ENCODE data around the gene SGSM2.

Gene SGSM2

DNA sequence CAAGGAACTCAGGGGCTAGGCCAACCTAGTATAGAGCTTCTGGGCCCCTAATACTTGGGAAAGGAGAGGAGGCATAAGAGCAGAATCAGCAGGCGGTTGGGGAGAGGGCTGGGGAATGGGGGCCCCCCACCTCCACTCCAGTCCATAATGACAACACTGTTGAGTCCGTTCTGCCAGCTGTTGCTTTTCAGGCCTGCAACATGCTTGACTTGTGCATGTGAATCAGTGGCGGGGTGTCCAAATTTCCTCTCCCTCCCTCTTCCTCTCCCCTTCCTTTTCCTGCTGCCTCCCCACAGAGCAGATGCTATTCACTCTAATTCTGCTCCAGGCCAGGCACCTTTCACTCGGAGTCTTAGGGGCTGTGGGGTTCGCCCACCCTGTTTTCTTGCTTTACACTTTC lies 31.7 kb downstream of the SGSM2 start:
- no peak for DNase-seq

DNA sequence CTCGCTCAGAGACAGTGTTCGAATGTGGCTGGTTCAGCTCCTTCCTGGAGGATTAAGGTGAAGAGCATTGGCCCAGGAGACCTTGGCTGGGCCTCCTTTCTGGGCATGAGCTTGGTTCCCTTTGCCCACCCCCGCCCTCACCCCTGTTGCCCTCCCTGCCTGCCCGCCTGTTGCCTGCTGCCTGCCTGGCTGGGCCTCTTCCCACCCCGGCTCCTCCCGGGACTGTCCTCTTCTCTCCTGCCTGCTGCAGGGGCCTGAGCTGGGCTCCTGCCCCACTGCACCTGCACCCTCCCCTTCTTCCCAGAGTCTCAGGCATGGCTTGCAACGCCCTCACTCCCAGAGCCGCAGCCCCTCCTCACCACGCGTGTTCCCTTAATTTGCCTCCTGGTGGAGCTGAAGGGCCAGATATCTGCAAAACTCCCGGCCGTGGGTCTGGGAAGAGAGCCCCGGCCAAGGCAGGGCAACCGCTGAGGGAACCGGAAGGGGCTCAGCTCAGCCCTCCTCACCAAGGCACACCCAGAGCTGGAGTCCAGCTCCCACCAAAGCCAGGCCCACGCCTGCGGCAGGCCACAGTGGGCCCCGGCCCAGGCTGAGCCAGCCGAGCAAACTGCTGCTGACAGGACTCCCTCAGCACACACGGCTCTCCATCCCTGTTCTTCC lies 32.4 kb downstream of the SGSM2 start:
- DNase-seq, result no peak

DNA sequence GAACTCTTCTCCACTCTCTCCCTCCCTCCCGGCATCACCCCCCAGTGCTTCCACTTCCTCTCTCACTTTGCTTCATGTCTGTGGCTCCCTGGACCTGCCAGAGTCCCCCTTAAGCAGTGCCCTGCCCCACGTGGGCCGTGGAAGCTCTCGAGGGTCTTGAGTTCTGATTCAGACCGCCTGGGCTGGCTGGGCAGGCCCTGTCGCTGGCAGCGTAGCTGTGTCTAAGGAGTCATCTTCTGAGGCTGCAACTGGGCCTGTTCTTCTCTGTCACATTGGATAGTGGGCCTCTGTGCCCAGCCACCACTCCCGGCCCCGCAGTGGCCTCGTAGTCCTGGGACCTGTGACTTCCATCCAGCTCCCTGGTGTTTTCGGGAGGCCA lies 32.9 kb downstream of the SGSM2 start:
- DNase-seq, result no peak

DNA sequence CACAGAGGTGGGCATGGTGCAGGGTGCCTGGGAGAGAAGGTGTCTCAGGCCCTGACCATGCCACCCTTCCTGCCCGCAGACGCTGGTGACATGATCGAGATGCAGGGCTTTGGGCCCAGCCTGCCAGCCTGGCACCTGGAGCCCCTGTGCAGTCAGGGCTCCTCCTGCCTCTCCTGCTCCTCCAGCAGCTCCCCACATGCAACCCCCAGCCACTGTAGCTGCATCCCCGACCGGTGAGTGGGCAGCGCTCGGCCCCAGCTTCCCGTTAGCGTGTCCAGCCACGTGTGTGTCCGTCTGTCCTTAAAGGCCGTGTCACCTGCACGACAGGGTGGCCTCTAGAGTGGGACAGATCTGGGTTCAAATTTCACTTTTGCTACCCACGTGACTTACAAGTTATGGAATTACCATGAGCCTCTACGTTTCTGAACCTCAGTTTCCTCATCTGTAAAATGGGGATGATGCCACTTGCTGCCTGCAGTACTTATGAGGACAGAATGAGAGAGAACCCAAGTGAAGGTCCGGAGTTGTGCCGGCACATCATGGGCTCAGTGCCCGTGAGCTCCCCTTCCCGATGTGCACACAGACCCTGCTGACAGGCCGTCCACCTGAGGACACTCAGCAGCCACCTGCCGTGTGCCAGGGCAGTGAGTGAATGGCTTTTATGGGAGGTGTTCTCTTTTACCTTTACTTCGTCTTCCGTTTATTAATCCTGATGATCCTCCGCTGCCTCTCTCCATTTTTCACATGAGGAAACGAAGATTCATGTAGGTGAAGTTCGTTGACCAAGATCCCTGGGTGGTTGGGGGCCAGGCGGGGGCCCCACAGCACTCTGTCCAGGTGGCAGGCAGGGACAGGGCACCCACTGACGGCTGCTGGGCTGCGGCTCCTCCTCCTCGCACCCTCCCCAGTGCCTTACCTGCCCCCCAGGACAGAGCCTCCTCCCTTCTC lies 34.2 kb downstream of the SGSM2 start:
- DNase-seq, result no peak

DNA sequence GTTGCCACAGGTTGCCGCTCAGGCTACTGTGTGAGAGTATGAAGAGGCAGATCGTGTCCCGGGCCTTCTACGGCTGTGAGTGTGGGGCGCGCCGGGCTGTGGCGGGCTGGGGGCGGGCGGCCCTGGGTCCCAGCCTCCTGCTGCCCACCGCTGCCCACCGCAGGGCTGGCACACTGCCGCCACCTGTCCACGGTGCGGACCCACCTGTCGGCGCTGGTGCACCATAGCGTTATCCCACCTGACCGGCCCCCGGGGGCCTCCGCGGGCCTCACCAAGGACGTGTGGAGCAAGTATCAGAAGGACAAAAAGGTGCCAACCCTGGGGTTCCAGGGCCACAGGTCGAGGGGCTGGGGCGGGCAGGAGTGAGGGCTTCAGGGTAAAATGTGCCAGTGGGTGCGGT lies 34.9 kb downstream of the SGSM2 start:
- DNase-seq, result no peak

DNA sequence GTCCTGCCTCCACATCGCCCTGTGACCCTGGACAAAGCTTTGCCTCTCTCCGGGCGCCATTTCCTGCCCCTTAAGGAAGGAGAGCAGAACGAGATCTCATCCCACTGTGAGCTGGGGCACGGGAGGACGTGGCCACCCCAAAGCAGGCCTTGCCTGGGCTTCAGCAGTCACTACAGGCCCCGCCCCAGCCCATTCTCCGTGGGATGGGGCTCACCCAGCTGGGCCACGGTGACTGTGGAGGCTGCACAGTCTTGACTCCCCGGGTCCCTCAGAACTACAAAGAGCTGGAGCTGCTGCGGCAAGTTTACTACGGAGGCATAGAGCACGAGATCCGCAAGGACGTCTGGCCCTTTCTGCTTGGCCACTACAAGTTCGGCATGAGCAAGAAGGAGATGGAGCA lies 35.4 kb downstream of the SGSM2 start:
- DNase-seq, result no peak

DNA sequence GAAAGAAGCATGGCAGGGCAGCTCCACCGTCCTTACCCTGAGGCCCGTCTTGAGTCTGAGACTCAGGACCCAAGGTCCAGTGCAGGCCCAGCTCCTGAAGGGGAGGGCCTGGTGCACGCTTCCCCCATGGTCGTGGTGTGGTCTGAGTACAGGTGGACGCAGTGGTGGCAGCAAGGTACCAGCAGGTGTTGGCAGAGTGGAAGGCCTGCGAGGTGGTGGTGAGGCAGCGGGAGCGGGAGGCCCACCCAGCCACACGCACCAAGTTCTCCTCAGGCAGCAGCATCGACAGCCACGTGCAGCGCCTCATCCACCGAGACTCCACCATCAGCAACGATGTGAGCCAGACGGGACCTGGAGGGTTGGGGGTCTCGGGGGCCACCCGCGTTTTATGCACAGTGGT lies 35.9 kb downstream of the SGSM2 start:
- DNase-seq, result no peak

DNA sequence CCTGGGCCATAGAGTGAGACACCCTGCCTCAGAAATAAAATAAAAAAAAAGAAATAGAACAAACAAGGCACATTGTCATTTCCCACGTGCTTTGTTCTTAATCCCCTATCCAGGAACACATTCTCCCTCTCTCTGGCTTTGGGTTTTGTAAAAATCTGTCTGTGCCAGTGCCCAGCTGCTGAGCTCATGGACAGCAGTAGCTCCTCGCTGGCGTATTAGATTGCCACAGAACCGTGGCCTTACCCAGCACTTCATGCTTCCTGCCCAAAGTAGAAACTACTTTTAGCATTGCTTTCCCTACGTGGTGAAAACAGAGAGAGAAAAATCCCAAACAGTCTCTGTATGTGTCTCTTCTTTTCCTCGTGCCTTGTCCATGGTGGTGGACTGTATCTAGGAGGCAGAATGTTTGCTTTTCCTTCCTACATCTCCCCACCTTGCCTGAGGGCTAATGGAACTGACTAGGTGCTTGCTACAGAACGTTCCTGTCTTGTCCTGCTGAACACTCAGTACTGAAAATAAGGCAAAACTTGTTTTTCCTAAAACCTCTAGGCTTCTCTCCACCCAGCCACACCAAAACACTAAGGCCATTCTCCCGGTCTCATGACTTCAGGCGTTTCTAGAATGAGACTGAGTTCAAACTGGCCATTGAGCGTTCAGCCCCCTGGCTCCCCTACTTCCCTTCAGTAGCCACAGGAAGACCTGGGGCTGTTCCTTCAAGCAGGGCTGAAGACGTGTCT lies 37.4 kb downstream of the SGSM2 start:
- DNase-seq, result no peak

DNA sequence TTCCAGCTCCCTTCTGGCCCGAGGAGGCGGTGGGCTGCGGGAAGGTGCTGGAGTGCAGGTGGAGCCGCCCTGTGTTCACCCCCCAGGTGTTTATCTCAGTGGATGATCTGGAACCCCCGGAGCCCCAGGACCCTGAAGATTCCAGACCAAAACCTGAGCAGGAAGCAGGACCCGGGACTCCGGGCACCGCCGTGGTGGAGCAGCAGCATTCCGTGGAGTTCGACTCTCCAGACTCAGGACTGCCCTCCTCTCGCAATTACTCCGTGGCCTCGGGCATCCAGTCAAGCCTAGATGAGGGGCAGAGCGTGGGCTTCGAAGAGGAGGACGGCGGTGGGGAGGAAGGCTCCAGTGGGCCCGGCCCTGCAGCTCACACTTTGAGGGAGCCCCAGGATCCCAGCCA lies 38.1 kb downstream of the SGSM2 start:
- no peak for DNase-seq

DNA sequence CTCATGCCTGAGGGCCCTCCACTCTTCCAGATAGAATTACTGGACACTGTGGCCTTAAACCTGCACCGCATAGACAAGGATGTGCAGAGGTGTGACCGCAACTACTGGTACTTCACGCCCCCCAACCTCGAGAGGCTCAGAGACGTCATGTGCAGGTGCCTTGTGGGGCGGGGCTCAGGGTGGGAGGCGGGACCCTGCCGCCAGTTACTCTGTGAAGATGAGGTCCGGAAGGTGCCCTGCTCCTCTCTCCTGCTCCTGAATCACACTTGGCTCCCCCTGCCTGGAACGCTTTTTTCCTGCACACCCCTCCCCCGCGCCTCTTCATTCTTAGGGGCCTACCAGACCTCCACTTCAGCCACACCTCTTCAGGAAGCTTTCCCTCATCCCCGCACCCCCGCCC lies 38.8 kb downstream of the SGSM2 start:
- DNase-seq, result no peak

DNA sequence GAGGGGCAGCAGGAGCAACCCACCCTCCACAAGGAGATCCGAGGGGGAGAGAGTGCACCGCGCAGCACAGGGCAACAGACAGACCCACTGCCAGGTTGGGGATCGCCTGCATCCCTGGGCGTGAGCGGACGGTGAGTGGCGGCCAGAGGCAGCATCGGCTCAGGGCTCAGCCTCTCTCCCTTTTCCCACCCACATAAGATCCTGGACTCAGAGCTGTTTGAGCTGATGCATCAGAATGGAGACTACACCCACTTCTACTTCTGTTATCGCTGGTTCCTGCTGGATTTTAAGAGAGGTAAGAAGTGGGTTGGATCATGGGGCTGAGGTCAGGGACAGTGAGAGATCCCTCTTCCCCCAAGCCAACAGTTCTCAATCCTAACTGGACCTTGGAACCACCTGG lies 40.4 kb downstream of the SGSM2 start:
- DNase-seq, result no peak

DNA sequence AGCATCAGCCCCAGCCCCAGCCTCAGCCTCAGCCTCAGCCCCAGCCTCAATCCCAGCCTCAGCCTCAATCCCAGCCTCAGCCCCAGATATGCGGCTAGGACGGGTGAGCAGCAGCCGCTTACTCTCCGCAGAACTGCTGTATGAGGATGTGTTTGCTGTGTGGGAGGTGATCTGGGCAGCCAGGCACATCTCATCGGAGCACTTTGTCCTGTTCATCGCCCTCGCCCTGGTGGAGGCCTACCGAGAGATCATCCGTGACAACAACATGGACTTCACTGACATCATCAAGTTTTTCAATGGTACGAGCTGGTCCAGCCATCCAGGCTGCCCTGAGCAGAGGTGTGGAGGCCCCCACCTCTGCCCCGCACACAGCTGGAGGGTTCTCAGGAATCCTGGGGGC lies 41.6 kb downstream of the SGSM2 start:
- no peak for DNase-seq

DNA sequence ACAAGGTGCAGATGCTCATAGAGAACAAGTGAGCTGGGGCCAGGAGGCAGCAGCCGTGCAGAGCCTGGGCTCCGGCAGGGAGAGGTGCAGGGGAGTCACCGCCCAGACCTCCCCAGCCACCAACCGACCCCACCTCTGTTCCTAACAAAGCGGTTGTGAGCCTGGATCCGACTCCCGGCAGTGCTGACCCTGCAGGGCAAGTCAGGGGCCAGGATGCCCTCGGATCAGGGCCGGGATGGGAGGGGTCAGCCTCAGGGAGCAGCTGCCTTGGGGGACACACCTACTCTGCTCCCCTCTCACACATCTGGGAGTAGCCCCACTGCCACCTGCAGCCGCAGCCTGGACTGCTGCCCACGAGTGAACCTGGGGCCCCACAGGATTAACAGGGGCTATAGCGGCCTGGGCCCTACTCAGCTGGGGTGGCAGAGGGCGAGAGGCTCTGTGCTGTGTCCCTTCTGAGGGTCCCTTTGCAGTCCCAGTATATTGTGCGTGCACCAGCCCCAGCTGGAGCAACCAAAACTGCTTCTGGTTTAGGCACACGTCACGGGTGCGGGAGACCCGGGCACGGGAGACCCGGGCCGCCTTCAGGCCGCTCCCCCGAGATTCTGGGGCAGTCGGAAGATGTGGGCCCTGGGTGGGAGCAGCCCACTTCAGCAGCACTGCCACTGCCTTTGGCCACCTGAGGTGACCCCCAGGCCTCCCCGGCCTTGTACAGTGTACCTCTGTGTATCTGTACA lies 42.4 kb downstream of the SGSM2 start:
- DNase-seq, result no peak

DNA sequence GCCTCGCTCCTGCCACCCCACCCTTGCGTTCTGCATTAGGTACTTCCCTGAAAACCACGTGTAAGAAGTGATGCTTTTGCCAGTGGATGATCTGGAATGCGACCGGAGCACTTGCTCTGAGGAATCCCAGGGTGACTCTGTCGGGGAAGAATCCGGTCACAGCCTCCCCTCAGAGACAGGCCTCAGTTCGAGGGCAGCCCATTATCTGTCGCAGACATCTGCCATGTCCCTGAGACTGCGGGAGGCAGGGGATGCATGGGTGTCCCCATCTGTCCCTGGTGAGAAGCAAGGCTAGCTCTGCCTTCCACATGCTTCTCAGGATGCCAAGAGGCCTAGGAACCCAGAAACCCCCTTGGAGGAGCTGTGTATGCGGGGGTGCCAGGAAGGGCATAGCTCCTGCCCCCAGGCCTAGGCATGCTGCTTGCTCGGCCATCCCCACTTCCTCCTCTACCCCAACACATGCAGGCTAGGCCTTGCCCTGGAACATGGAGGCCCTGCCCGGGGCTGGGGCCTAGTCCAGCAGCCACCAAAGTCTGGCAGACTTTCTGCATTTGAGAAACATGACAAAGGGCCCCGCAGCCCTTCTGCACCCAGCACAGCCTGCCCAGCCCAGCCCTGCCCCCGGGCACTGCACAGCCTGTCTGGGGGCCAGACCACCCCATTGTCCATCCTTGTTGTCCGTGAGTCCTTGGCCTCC lies 43.1 kb downstream of the SGSM2 start:
- no peak for DNase-seq

DNA sequence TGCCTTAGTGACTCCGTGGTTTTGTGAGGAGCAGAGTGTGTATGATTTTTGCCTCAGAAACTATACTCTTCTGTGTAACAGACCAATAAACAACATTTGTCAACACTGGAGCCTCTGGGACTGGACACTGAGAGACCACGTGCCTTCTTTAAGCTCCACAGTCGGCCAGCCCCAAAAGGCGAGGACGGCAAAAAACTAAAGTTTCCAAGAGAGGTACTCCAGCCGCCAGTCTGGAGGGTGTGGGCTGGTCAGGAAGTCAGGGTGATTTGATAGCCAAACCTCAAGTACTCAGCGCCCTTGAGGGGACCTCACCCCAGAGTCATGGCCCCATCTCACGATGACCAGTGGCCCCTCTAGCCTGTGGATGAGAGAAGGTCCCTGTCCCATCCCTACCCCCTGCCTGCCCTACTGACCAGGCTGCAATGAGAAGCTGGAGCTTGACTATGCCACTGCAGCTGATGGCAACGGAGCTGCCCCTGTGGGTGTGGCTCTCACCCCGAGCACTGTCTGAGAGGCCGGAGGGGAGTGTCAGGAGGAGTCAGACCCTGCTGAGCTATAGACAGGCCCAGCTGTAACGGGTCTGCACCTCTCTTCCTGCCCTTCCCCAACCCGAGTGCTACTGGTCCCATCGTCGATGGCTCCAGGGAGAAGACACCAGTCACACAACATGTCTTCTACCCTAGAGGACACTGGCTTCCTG lies 43.8 kb downstream of the SGSM2 start:
- no peak for DNase-seq

DNA sequence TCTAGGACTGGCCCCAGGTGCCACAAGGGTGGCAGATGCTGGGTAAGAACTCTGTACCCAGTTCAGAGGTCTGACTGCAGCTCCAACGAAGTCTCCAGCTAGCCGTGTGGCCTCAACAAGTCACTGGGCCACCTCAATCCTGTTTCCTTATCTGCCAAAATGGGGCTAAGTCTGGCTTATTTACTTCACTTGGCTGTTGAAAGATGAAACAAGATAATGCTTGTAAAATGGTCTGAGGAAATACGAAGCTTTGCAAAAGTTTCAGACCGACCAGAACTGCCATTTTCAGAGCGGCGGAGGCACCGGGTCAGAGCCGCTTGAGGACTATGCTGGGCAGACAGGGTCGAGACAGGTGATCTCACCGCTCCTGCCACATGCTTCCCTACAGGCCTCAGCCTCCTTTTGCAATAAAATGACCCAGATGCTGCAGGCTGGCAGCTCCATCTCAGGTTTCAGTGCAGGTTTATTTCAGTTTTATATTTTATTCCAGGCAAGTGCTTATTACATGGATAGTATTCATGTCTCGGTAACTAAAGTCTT lies 46.4 kb downstream of the SGSM2 start:
- no peak for DNase-seq

DNA sequence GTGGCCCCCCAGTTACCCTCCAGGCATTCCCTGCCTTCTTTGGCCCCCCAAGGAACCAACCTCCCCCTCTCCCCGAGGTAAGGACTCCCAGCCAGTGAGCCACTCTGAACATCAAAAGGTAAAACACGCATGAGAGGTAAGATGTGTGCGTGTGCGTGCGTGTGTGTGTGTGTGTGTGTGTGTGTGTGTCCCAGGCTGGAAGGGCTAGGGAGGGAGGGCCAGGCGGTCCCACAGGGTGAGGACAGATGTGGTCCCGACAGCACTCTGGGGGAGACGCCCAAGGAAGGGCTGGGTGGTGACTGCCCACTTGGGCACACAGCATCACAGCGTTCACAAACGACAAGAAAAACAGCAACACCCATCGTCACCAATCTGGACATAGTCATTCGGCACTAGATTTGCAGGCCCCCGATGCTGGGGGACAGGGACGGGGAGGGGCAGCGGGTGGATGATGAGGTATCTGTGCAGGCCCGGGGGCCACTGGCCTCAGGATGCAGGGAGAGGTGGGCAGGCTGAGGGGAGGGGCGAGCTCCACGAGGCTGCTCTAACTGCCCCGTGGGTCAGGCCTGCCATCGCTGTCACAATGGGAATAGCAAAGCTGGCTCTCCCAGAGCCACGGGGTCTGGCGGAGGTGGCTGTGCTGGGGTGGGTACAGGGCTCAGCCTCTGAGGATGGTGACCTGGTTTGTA lies 47.3 kb downstream of the SGSM2 start:
- DNase-seq, result no peak

DNA sequence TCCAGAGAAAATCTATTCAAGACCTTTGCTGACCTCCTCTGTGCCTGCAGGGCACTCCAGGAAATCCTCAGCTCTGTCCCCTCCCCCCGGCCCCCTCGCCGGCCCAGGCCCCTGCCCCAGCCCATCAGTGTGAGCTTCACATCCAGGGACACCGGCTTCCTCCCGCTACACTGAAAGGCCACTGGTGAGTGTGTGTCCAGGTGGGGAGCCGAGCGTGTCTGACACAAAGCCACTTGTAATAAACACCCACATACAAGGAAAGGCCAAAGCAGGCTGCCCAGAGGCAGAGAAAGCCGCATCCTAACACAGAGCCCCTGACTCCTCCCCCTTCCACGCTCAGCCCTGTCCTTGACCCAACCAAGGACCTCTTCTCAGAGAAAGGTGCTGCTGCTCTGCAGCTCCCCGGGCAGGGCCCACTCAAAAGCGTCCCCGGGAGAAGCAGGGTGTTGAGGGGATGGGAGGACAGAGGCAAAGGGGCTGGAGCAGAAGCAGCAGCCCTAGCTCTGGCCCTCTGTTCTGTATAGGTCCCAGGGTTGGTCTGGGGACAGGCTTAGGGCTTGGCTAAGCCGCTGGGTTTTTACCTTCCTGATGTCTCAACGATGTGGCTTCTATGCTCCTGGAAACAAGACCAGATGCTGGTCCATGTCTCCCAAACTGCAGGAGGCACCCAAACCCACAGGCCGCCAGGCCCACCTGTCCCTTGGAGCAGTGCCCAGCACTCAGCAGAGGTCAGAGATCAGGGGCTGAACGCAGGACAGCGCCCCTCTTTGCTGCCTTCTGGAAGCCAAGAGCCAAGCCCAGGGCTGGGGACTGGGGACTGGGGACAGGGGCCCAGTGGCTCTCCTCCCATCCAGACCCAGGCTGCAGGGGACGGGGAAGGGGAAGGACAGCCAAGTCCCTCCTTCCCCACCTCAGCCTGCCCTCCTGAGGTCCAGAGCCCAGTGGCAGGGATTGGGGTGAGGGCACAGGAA lies 48.2 kb downstream of the SGSM2 start:
- no peak for DNase-seq

DNA sequence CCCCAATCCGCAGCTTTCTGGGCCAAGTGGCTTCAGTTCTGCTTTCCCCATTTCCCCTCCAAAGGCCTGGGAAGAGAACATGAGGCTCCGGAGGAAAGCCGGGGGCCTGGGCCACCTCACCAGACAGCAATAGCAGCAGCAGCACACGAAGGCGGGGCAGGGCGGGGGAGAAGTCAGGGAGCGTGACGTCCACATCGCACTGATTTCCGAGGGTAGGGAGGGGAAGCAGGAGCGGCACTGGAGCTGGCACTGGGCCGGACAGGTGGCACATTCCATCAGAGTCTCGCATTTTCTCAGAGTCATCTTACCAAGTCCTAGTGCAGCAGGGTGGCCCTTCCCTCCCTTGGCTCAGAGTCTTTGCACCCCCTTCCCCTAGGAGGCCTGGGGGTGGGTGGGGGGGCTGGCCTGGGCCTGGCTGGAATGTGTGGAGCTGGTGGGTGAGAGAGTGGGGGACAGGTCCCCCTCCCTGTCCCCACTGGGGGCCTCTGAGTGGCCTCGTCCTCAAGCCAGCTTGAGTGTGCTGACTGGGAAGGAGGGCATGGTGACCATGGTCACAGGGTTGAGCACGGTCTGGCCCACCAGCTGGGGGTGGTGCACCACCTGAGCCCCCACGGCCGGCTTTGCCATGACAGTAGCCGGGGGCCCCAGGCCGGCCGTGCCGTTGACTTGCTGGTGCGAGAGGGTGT lies 49.2 kb downstream of the SGSM2 start:
- DNase-seq, result no peak

Data from activated effector memory CD4-positive, alpha-beta T cell treated with anti-CD3 and anti-CD28 coated beads, Interleukin-2, amount 50 U/mL, for 16 hours (primary cell).